HCT116 (cell line): ENCODE data around the gene FAM13C. TPM values are rescaled to one million over a fixed set of nuclear protein-coding genes. Genes with fewer than 3 reads are reported as not detected.

Experiments
- ATAC-seq: fragments of 200-7000 bp; cut with Tn5 transposase; 2 replicates; pipeline ENCODE4 v1.9.1; 2020; ENCODE audit warnings: mild to moderate bottlenecking, moderate library complexity
- BruUV-seq: library from RNA; stranded (reverse); fragments of 400-500 nt; replicated peaks from 2 replicates; lab custom pipeline; 2021; lab: Mats Ljungman, UMichigan
- CTCF ChIA-PET: fragments of 300-600 bp; sonication (Branson Sonifier 250); formaldehyde crosslinking; loops from one replicate; lab custom pipeline; 2021; ENCODE audit warnings: antibody characterized with exemption; lab: Charles Lee
- POLR2A ChIA-PET: fragments of 300-600, 350-600 bp; sonication (Branson Sonifier 250); formaldehyde crosslinking; loops from one replicate; lab custom pipeline; 2021; ENCODE audit warnings: antibody characterized with exemption; lab: Charles Lee
- RAD21 ChIA-PET, 2 experiments: fragments of 300-600 bp; sonication (Branson Sonifier 250); formaldehyde crosslinking; loops; one replicate each; lab custom pipeline; 2023; ENCODE audit warnings: low total read pairs in 2 of 2; ENCODE audit not compliant: uncharacterized antibody in 2 of 2, unreplicated experiment in 2 of 2, low non-redundant PET in 1 of 2; lab: Charles Lee
- DNase-seq: peaks from one replicate; pipeline ENCODE4 v3.0.0-alpha.2; 2010; ENCODE audit warnings: low read depth, low spot score
- H2AFZ ChIP-seq: fragments of 200-600 bp; shearing (Covaris generic), sonication (generic); 2 replicates; pipeline ENCODE4 v1.6.1; 2017; ENCODE audit warnings: low read depth, mixed run types, mixed read lengths, antibody characterized with exemption, low read length; ENCODE audit not compliant: poor library complexity, severe bottlenecking
- H3K27ac ChIP-seq: 2 replicates; pipeline ENCODE4 v1.5.1; 2012; ENCODE audit warnings: low read depth, low read length
- H3K27me3 ChIP-seq: fragments of 200-600 bp; sonication (generic); 2 replicates; pipeline ENCODE4 v1.6.1; 2016; ENCODE audit warnings: mixed run types, low read length, mixed read lengths; ENCODE audit not compliant: insufficient read depth
- H3K36me3 ChIP-seq, 2 experiments: fragments of 200-500 bp in 1 of 2; fragments of 200-600 bp in 1 of 2; sonication (Bioruptor generic) in 1 of 2; sonication (generic) in 1 of 2; 2 replicates each; pipeline versions ENCODE4 v1.5.1 to v1.6.1; 2014 to 2016; ENCODE audit warnings: low read length in 2 of 2, inconsistent platforms in 1 of 2, mixed read lengths in 1 of 2, mixed run types in 1 of 2; ENCODE audit not compliant: insufficient read depth in 2 of 2, control insufficient read depth in 1 of 2
- H3K4me1 ChIP-seq, 2 experiments: fragments of 200-600 bp in 1 of 2; sonication (generic) in 1 of 2; 2 replicates each; pipeline versions ENCODE4 v1.5.1 to v1.6.1; 2012 to 2017; ENCODE audit warnings: low read length in 2 of 2, inconsistent platforms in 1 of 2, mild to moderate bottlenecking in 1 of 2, mixed read lengths in 1 of 2, mixed run types in 1 of 2, moderate library complexity in 1 of 2; ENCODE audit not compliant: insufficient read depth in 2 of 2, control insufficient read depth in 1 of 2
- H3K4me2 ChIP-seq: fragments of 200-600 bp; sonication (generic); 2 replicates; pipeline ENCODE4 v1.6.1; 2017; ENCODE audit warnings: mixed run types, low read length, mixed read lengths
- H3K4me3 ChIP-seq, 2 experiments: fragments of 200-600 bp in 1 of 2; sonication (generic) in 1 of 2; replicated peaks in 1 of 2; 2 replicates each; pipeline ENCODE4 v1.5.1; 2011 to 2016; ENCODE audit warnings: low read length in 2 of 2, control low read depth in 1 of 2, low read depth in 1 of 2, mild to moderate bottlenecking in 1 of 2, mixed read lengths in 1 of 2, mixed run types in 1 of 2
- H3K79me2 ChIP-seq: fragments of 200-600 bp; sonication (generic); 2 replicates; pipeline ENCODE4 v1.6.1; 2017; ENCODE audit warnings: mild to moderate bottlenecking, mixed run types, low read length, moderate library complexity, mixed read lengths; ENCODE audit not compliant: insufficient read depth
- H3K9ac ChIP-seq: fragments of 200-600 bp; sonication (generic); 2 replicates; pipeline ENCODE4 v1.6.1; 2016; ENCODE audit warnings: low read length, mixed read lengths
- H3K9me2 ChIP-seq: fragments of 200-600 bp; sonication (generic), shearing (Covaris generic); 2 replicates; pipeline ENCODE4 v1.6.1; 2017; ENCODE audit warnings: mixed run types, mild to moderate bottlenecking, moderate library complexity; ENCODE audit not compliant: insufficient read depth
- H3K9me3 ChIP-seq, 2 experiments: fragments of 200-500 bp in 1 of 2; fragments of 200-600 bp in 1 of 2; sonication (Bioruptor generic) in 1 of 2; sonication (generic) in 1 of 2; 2 replicates each; pipeline ENCODE4 v1.6.1; 2014 to 2017; ENCODE audit warnings: low read length in 2 of 2, mixed read lengths in 2 of 2, inconsistent platforms in 1 of 2, low read depth in 1 of 2, mild to moderate bottlenecking in 1 of 2, mixed run types in 1 of 2, moderate library complexity in 1 of 2; ENCODE audit not compliant: control insufficient read depth in 1 of 2, insufficient read depth in 1 of 2
- H4K20me1 ChIP-seq: fragments of 200-600 bp; sonication (generic), shearing (Covaris generic); 2 replicates; pipeline ENCODE4 v1.6.1; 2017; ENCODE audit warnings: mixed run types, mild to moderate bottlenecking, moderate library complexity; ENCODE audit not compliant: insufficient read depth
- CEBPB ChIP-seq: IDR thresholded peaks from 2 replicates; pipeline ENCODE4 v1.6.1; 2012; ENCODE audit warnings: low read depth
- EGR1 ChIP-seq: IDR thresholded peaks from 2 replicates; pipeline ENCODE4 v1.6.1; 2012; ENCODE audit warnings: low read depth
- EZH2 ChIP-seq: fragments of 200-600 bp; sonication (generic); IDR thresholded peaks from 2 replicates; pipeline ENCODE4 v1.6.1; 2017; ENCODE audit warnings: antibody characterized with exemption, mixed run types
- POLR2AphosphoS5 ChIP-seq: IDR thresholded peaks from 2 replicates; pipeline ENCODE4 v1.6.1; 2011; ENCODE audit warnings: mild to moderate bottlenecking, low read depth, low read length, moderate library complexity
- SRF ChIP-seq: IDR thresholded peaks from 2 replicates; pipeline ENCODE4 v1.6.1; 2012; ENCODE audit warnings: low read depth
- YY1 ChIP-seq: IDR thresholded peaks from 2 replicates; pipeline ENCODE4 v1.6.1; 2011; ENCODE audit warnings: low read length, low read depth, moderate library complexity, mild to moderate bottlenecking; ENCODE audit not compliant: insufficient replicate concordance; ENCODE audit errors: extremely low read depth
- ZNF274 ChIP-seq: fragments of 200-500 bp; sonication (Bioruptor generic); IDR thresholded peaks from 2 replicates; pipeline ENCODE4 v1.6.1; 2014; ENCODE audit warnings: mild to moderate bottlenecking, low read depth, low read length, inconsistent platforms
- intact Hi-C: fragments of 100-400 bp; cut with micrococcal nuclease; formaldehyde crosslinking; loops from 2 replicates; pipeline ENCODE4 v1.10.0; 2022
- total RNA-seq: library from RNA; stranded (reverse); gene quantifications from one replicate; pipeline ENCODE4 v1.2.1, GENCODE V29; 2021; ENCODE audit not compliant: unreplicated experiment
- TF ChIP-seq, protein P1 (sequence below): IDR thresholded peaks from 2 replicates; pipeline ENCODE4 v1.6.1; 2012; ENCODE audit warnings: low read depth
- TF ChIP-seq, protein P2 (sequence below): IDR thresholded peaks from 2 replicates; pipeline ENCODE4 v1.6.1; 2011; ENCODE audit warnings: mild to moderate bottlenecking, low read length, moderate library complexity; ENCODE audit not compliant: insufficient replicate concordance; ENCODE audit errors: extremely low read depth

The FAM13C gene
- total RNA-seq, 1 experiment from 2014 or later = 0.42 TPM

DNA sequence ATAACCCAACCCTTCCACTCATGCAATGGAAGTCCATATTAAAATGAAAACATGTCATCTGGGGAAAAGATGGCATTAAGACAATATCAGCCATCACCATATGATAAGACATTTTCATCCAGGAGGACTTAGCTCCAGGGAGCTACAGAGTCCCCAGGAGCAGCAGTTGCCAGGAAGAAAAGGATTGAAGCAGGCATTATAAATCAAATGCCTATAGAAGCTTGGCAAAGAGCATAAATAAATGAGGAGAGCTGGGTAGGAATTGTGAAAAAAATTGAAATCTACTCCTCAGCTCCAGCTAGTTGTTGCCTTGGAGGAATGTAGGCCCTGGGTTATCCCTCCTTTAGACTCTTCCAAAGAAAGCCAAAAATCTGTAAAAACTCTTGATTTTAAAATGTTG is 42.5 kb downstream of the FAM13C start:
- H3K27me3 ChIP-seq = 0 out of 2 replicates have a peak, but pooled peaks cover 4% of the 10 kb centered on the region
- H3K4me3 ChIP-seq = no peak overlapping the region
- POLR2A ChIA-PET = no interaction called here
- no peak overlapping the region for H3K27ac ChIP-seq
- H3K4me2 ChIP-seq = no peak overlapping the region
- 0 out of 2 replicates have a peak, but pooled peaks have one; percentile 10 for TF ChIP-seq SRF
- TF ChIP-seq, protein P1, sequence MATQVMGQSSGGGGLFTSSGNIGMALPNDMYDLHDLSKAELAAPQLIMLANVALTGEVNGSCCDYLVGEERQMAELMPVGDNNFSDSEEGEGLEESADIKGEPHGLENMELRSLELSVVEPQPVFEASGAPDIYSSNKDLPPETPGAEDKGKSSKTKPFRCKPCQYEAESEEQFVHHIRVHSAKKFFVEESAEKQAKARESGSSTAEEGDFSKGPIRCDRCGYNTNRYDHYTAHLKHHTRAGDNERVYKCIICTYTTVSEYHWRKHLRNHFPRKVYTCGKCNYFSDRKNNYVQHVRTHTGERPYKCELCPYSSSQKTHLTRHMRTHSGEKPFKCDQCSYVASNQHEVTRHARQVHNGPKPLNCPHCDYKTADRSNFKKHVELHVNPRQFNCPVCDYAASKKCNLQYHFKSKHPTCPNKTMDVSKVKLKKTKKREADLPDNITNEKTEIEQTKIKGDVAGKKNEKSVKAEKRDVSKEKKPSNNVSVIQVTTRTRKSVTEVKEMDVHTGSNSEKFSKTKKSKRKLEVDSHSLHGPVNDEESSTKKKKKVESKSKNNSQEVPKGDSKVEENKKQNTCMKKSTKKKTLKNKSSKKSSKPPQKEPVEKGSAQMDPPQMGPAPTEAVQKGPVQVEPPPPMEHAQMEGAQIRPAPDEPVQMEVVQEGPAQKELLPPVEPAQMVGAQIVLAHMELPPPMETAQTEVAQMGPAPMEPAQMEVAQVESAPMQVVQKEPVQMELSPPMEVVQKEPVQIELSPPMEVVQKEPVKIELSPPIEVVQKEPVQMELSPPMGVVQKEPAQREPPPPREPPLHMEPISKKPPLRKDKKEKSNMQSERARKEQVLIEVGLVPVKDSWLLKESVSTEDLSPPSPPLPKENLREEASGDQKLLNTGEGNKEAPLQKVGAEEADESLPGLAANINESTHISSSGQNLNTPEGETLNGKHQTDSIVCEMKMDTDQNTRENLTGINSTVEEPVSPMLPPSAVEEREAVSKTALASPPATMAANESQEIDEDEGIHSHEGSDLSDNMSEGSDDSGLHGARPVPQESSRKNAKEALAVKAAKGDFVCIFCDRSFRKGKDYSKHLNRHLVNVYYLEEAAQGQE = no peak
- no peak for TF ChIP-seq CEBPB
- TF ChIP-seq, protein P2, sequence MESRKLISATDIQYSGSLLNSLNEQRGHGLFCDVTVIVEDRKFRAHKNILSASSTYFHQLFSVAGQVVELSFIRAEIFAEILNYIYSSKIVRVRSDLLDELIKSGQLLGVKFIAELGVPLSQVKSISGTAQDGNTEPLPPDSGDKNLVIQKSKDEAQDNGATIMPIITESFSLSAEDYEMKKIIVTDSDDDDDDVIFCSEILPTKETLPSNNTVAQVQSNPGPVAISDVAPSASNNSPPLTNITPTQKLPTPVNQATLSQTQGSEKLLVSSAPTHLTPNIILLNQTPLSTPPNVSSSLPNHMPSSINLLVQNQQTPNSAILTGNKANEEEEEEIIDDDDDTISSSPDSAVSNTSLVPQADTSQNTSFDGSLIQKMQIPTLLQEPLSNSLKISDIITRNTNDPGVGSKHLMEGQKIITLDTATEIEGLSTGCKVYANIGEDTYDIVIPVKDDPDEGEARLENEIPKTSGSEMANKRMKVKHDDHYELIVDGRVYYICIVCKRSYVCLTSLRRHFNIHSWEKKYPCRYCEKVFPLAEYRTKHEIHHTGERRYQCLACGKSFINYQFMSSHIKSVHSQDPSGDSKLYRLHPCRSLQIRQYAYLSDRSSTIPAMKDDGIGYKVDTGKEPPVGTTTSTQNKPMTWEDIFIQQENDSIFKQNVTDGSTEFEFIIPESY = no peak
- no peak for TF ChIP-seq ZNF274
- TF ChIP-seq EZH2 = no peak
- no peak for TF ChIP-seq POLR2AphosphoS5
- no peak for TF ChIP-seq YY1
- no peak for TF ChIP-seq EGR1
- H3K79me2 ChIP-seq = no peaks in the 10 kb centered on the region
- no TSS peak for BruUV-seq
- no peaks in the 10 kb centered on the region for H3K9me3 ChIP-seq
- H2AFZ ChIP-seq = no peak overlapping the region
- intact Hi-C loops = no loop called here
- RAD21 ChIA-PET = interaction anchor here in 1 of 2 experiments (0.6 kb wide), 1 partner anchor 146 kb away, joined by 6 read pairs; no protein-coding TSS in a partner anchor
- H4K20me1 ChIP-seq = no peaks in the 10 kb centered on the region
- H3K4me1 ChIP-seq = no peaks in the 10 kb centered on the region
- ATAC-seq (no peak), DNase-seq (peak; percentile 4)
- no peaks in the 10 kb centered on the region for H3K36me3 ChIP-seq
- H3K9ac ChIP-seq = no peak overlapping the region
- CTCF ChIA-PET = no interaction called here
- no peaks in the 10 kb centered on the region for H3K9me2 ChIP-seq
